Measurements from ENCODE around the gene IFT57.

GRCh38 chr3:108200578-108200977 is 21.6 kb downstream of the IFT57 start:
- no peak for TF ChIP-seq CTCF (IDR thresholded peaks at IDR 0.05)
- TF ChIP-seq ZFX (IDR thresholded peaks at IDR 0.05; ENCODE audit: borderline replicate concordance), result no peak

Measured in 22Rv1 (cell line).